H54 (cell line): ENCODE measurements around the gene XG.
A peak's percentile ranks its signal among the peaks of the same experiment; 100 is the strongest.
"Not testable (repeated sequence)": the region's sequence is repeated elsewhere in the genome, so short reads cannot be mapped to it uniquely, and the experiment has no call there.

Source experiments
- DNase-seq: peaks from one replicate; pipeline ENCODE4 v3.0.0; 2011; ENCODE audit warnings: low spot score, mixed read lengths; ENCODE audit not compliant: insufficient read length
- FAIRE-seq: peaks from 3 replicates; lab custom pipeline; 2011; peaks lifted over from hg19 to GRCh38; lab: Jason Lieb, UNC
- POLR2A ChIP-seq: IDR thresholded peaks from 2 replicates; pipeline ENCODE4 v1.6.1; 2011; ENCODE audit warnings: low read depth, mild to moderate bottlenecking, low read length

Gene XG

DNA sequence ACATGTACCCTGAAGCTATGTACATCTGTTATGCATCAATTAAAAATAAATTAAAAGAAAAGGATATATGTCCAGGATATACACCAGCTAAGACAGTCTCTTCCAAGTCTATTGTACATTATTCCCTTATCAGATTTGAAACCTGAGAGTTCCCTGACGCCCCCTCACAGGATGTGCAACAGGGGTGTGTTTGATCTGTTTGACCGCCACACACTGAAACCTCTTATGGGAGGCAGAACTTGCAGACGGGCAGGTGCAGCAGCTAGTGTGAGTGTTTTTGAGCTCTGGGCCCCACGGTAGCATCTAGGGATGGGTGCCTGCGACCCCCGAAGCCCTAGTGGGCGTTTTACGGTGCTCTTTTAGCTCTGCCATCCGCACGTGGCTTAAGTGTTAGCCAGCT is 4.7 kb downstream of the XG start:
- TF ChIP-seq POLR2A = no peak
- no peak for DNase-seq
- FAIRE-seq = no peak

DNA sequence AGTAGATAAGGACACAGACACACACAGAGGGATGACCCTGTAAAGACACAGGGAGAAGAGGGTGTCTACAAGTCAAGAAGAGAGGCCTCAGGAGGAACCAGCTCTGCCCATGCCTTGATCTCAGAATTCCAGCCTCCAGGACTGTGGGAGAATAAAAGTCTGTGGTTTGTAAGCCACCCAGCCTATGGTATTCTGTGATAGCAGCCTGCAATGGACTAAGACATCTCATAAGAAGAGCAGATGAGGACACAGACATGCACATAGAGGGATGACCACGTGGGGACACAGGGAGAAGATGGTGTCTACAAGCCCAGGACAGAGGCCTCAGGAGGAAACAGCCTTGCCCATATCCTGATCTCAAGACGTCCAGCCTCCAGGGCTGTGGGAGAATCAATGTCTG is 9.4 kb downstream of the XG start:
- no peak for DNase-seq
- no peak for TF ChIP-seq POLR2A
- FAIRE-seq = no peak

DNA sequence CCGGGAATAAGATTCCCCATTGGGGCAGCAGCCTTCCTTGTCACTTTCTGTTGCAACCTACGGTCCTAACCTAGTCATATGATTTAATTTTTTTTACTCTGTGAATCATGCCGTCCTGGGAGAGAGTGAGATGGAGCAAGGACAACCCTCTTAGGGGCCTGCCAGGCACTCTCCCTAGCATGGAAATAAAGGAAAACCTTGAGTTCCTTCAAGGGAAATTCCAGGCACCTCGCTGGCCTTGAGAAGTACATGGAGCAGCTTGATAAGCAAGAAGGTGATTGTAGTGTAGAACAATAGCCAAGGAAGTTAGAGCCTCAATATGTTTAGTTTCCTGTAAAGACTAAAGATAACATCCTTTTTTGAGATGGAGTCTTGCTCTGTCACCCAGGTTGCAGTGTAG is 10.8 kb downstream of the XG start:
- not testable (repeated sequence) for FAIRE-seq

GRCh38 chrX:2764766-2765548 is 13.1 kb downstream of the XG start:
- not testable (repeated sequence) for FAIRE-seq, DNase-seq

More for the DNA sequence above, 10.8 kb downstream of the XG start:
- not testable (repeated sequence) for DNase-seq

- DNase-seq (no peak), FAIRE-seq (no peak)
- TF ChIP-seq POLR2A = no peak
Measured at GRCh38 chrX:2765549-2765830, 13.7 kb downstream of the XG start.

- FAIRE-seq = no peak
- no peak for DNase-seq
- TF ChIP-seq POLR2A = no peak
Measured at GRCh38 chrX:2766906-2767305, 15.1 kb downstream of the XG start.

- FAIRE-seq (no peak), DNase-seq (peak; percentile 45)
- TF ChIP-seq POLR2A = no peak
Measured at GRCh38 chrX:2767631-2768455, 16.0 kb downstream of the XG start.

GRCh38 chrX:2769615-2770014 is 17.8 kb downstream of the XG start:
- DNase-seq = no peak
- TF ChIP-seq POLR2A = no peak
- FAIRE-seq = no peak

GRCh38 chrX:2773166-2774055 is 21.6 kb downstream of the XG start:
- DNase-seq, FAIRE-seq: not testable (repeated sequence)

GRCh38 chrX:2774057-2774456 is 22.2 kb downstream of the XG start:
- TF ChIP-seq POLR2A = no peak
- FAIRE-seq (no peak), DNase-seq (no peak)

GRCh38 chrX:2774776-2775175 is 22.9 kb downstream of the XG start:
- no peak for TF ChIP-seq POLR2A
- FAIRE-seq = no peak
- DNase-seq = no peak

- DNase-seq, FAIRE-seq: not testable (repeated sequence)
Measured at GRCh38 chrX:2780472-2781225, 28.8 kb downstream of the XG start.

DNA sequence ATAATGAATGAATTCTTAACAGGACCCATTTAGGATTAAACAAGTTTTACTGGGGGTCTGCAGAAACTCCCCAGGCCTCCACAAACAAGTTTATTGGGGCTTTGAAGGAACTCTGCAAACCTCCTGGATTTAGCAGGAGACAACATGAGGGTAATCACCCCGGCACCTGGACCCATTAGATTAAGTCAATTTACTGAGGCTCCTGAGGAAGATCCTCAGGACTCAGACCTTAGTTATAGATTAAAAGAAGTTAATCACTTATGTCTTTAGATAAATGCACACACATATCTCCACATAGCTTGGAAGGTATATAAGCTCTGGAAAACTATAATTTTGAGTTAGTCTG is 29.4 kb downstream of the XG start:
- DNase-seq (no peak), FAIRE-seq (no peak)
- TF ChIP-seq POLR2A = no peak
